Hepatocyte (in vitro differentiated cells): Measurements from ENCODE around the gene CDH4. TPM values are rescaled to one million over a fixed set of nuclear protein-coding genes. Genes with fewer than 3 reads are reported as not detected.

Experiments
- DNase-seq: peaks from one replicate; pipeline ENCODE4 v3.0.0-alpha.2; 2016; ENCODE audit warnings: low spot score
- H2AFZ ChIP-seq: fragments of 200-600 bp; sonication (generic); 2 replicates; pipeline ENCODE4 v1.6.0; 2016; ENCODE audit warnings: antibody characterized with exemption, mild to moderate bottlenecking
- H3K27ac ChIP-seq: fragments of 200-600 bp; sonication (generic); 2 replicates; pipeline ENCODE4 v1.5.1; 2016; ENCODE audit warnings: mild to moderate bottlenecking
- H3K27me3 ChIP-seq: fragments of 200-600 bp; sonication (generic); 2 replicates; pipeline ENCODE4 v1.6.1; 2016
- H3K36me3 ChIP-seq: fragments of 200-600 bp; sonication (generic); replicated peaks from 2 replicates; pipeline ENCODE4 v1.5.1; 2016; ENCODE audit warnings: low read depth; ENCODE audit not compliant: insufficient read depth
- H3K4me1 ChIP-seq: fragments of 200-600 bp; sonication (generic); 2 replicates; pipeline ENCODE4 v1.5.1; 2016; ENCODE audit warnings: mild to moderate bottlenecking, moderate library complexity; ENCODE audit not compliant: insufficient read depth
- H3K4me2 ChIP-seq: fragments of 200-600 bp; sonication (generic); 2 replicates; pipeline ENCODE4 v1.6.0; 2016
- H3K4me3 ChIP-seq: fragments of 200-600 bp; sonication (generic); 2 replicates; pipeline ENCODE4 v1.5.1; 2016; ENCODE audit warnings: mild to moderate bottlenecking
- H3K79me2 ChIP-seq: fragments of 200-600 bp; sonication (generic); 2 replicates; pipeline ENCODE4 v1.6.0; 2017; ENCODE audit warnings: mild to moderate bottlenecking
- H3K9me2 ChIP-seq: fragments of 200-600 bp; sonication (generic); replicated peaks from 2 replicates; pipeline ENCODE4 v1.6.0; 2017; ENCODE audit warnings: mild to moderate bottlenecking; ENCODE audit not compliant: insufficient read depth
- H3K9me3 ChIP-seq: fragments of 200-600 bp; sonication (generic); 2 replicates; pipeline ENCODE4 v1.5.1; 2016; ENCODE audit warnings: low read depth, mild to moderate bottlenecking
- H4K20me1 ChIP-seq: fragments of 200-600 bp; sonication (generic); 2 replicates; pipeline ENCODE4 v1.6.0; 2016; ENCODE audit warnings: mild to moderate bottlenecking; ENCODE audit not compliant: insufficient read depth, poor library complexity, severe bottlenecking
- EZH2 ChIP-seq: fragments of 200-600 bp; sonication (generic); IDR thresholded peaks from 2 replicates; pipeline ENCODE4 v1.6.1; 2016; ENCODE audit warnings: antibody characterized with exemption, mild to moderate bottlenecking, borderline replicate concordance
- EZH2phosphoT487 ChIP-seq: fragments of 200-600 bp; sonication (generic); IDR thresholded peaks from one replicate; pipeline ENCODE4 v1.6.1; 2018; ENCODE audit warnings: antibody characterized with exemption, mild to moderate bottlenecking, low read depth, moderate library complexity; ENCODE audit not compliant: unreplicated experiment, severe bottlenecking
- WGBS: methylation state at CpG from one replicate; pipeline ENCODE4 v1.1.6; 2016; ENCODE audit warnings: low lambda C conversion rate; ENCODE audit errors: missing lambda C conversion rate; 5-methylcytosine and 5-hydroxymethylcytosine counted together
- polyA plus RNA-seq: library from polyadenylated mRNA; unstranded; fragments of >200 nt; fragmentation: Nextera tagmentation; extraction: Ambion mirVana; gene quantifications from 2 replicates; pipeline ENCODE4 v1.2.1, GENCODE V29; 2016
- total RNA-seq: library from RNA; depleted of rRNA; stranded (reverse); fragments of >200 nt; gene quantifications from 2 replicates; pipeline ENCODE4 v1.2.3, GENCODE V29; 2014
- TF ChIP-seq, protein P1 (sequence below): fragments of 200-600 bp; sonication (generic); IDR thresholded peaks from 2 replicates; pipeline ENCODE4 v1.5.1; 2016; ENCODE audit warnings: antibody characterized with exemption, mild to moderate bottlenecking; ENCODE audit not compliant: poor library complexity

The CDH4 gene
- total and polyA plus RNA-seq, 2 experiments from 2014 or later: 0.53 to 0.73 TPM

DNA sequence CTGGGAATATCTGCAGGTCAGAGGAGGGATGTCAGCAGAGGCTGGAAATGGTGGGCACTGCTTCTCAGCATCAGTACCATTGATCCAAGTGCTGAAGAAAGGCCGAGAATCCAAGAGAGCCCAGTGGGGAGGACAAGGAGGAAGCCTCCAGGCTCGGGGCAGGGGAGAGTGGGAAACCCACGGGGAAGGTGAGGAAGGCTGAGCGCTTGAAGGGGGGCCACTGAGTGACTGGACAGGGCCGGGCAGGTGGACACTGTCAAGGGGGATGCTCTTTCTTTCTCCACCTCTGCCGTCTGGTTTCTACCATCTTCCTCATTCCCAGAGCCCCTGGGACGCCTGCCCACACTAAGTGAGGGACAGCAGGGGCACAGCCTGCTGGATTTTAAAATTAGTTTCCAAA, 335.0 kb downstream of the CDH4 start:
- DNase-seq: no peak
- Histone ChIP-seq H2AFZ (no peak overlapping the region), H3K36me3 (no peaks in the 10 kb centered on the region), H3K27me3 (no peaks in the 10 kb centered on the region), H3K4me1 (peaks cover 7% of the 10 kb centered on the region), H3K79me2 (no peaks in the 10 kb centered on the region), H3K27ac (no peak overlapping the region), H3K4me3 (no peak overlapping the region), H3K9me3 (no peaks in the 10 kb centered on the region), H3K9me2 (no peaks in the 10 kb centered on the region), H4K20me1 (no peaks in the 10 kb centered on the region), H3K4me2 (no peak overlapping the region)
- 92% methylated on average over 7 of the region's 7 CpGs for WGBS
- TF ChIP-seq EZH2phosphoT487: no peak
- TF ChIP-seq, protein P1, sequence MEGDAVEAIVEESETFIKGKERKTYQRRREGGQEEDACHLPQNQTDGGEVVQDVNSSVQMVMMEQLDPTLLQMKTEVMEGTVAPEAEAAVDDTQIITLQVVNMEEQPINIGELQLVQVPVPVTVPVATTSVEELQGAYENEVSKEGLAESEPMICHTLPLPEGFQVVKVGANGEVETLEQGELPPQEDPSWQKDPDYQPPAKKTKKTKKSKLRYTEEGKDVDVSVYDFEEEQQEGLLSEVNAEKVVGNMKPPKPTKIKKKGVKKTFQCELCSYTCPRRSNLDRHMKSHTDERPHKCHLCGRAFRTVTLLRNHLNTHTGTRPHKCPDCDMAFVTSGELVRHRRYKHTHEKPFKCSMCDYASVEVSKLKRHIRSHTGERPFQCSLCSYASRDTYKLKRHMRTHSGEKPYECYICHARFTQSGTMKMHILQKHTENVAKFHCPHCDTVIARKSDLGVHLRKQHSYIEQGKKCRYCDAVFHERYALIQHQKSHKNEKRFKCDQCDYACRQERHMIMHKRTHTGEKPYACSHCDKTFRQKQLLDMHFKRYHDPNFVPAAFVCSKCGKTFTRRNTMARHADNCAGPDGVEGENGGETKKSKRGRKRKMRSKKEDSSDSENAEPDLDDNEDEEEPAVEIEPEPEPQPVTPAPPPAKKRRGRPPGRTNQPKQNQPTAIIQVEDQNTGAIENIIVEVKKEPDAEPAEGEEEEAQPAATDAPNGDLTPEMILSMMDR: no peak
- TF ChIP-seq EZH2: no peak

DNA sequence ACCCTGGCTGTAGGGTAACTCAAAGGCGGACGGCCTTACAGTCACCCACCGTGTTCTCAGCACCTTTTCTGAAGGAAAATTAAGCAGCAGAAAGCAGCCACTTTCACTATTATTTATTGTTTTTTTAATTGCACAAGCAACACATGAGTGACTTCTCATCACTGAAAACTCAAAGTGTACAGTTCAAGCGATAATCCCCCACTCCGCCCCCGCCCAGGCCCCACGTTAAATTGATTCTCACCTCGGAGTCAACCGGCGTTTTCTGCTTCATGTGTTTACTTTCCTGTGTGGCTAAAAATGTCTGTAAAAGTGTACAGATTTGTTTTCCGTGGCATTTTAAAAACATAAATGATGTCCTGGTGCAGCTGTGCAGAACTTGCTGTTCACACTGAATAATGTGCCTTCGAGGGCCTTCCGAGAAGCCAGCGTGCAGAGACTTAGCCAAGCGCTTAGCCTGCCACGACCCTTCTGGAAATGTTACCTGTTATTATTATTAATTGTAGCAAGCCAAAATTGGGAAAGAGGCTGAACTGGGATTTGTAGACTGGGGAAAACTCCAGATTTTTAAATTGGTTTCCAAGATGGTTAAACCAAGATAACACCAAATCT, 335.7 kb downstream of the CDH4 start:
- H3K36me3 ChIP-seq: no peaks in the 10 kb centered on the region
- TF ChIP-seq EZH2phosphoT487: no peak
- TF ChIP-seq EZH2: no peak
- TF ChIP-seq, protein P1: no peak
- H2AFZ ChIP-seq: no peak overlapping the region
- DNase-seq: no peak
- 93% methylated on average over 16 of the region's 16 CpGs for WGBS
- H3K27me3 ChIP-seq: no peaks in the 10 kb centered on the region
- H3K9me2 ChIP-seq: no peaks in the 10 kb centered on the region
- H3K27ac ChIP-seq: no peak overlapping the region
- no peaks in the 10 kb centered on the region for H3K79me2 ChIP-seq
- H3K9me3 ChIP-seq: no peaks in the 10 kb centered on the region
- no peak overlapping the region for H3K4me3 ChIP-seq
- H3K4me2 ChIP-seq: no peak overlapping the region
- no peaks in the 10 kb centered on the region for H4K20me1 ChIP-seq
- H3K4me1 ChIP-seq: peaks cover 7% of the 10 kb centered on the region

DNA sequence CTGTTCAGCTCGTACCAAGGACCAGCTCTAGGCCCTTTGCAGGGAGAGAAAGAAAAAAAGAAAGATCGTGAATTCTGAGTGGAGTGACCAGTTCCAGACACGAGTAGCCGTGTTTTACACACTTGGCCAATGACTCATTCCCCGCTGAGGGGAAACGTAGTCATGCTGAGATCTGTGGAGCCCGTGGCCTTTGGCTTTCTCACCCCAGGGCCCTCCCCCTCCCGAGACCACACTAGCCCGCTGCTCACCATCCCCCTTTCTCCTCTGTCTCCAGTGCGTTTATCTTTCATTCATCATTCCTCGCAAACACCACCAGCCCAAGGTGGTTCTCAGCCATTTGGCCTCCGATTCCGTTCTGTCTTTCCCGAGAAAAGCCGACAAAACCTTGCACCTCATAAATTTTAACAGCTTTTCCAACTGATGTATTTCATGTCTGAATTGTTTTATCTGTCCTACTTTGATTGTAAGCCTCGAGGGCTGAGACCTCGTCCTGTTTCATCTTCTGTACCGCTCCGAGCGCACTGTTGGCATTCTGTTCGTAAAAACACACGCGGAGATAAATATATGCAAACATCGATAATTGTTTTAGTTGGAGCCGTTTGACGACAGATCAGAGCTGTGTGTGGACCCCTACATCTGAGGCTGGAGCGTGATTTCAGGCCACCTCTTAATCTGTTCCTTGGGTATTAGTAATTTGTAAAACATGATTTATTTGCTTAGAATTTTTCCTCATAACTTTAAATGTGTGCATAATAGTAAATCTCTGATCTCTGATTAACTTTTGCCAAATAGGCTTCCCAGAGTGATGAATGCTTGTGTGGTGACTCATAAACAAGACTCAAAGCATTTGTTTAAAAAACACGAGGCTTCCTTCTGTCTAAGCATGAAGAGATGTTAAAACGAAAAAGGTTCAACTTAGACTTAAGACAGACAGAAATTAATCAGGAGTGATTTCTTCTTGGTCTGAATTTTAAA, 336.6 kb downstream of the CDH4 start:
- no peak overlapping the region for H3K27ac ChIP-seq
- WGBS: 29% methylated on average over 29 of the region's 29 CpGs

More for the DNA sequence above, 336.6 kb downstream of the CDH4 start:
- no peaks in the 10 kb centered on the region for H3K79me2 ChIP-seq
- DNase-seq: no peak
- H2AFZ ChIP-seq: no peak overlapping the region
- H3K4me2 ChIP-seq: peak overlapping the region; percentile 28
- H3K27me3 ChIP-seq: no peaks in the 10 kb centered on the region
- no peaks in the 10 kb centered on the region for H3K36me3 ChIP-seq
- H3K9me3 ChIP-seq: no peaks in the 10 kb centered on the region
- H3K9me2 ChIP-seq: no peaks in the 10 kb centered on the region
- no peaks in the 10 kb centered on the region for H4K20me1 ChIP-seq
- H3K4me3 ChIP-seq: no peak overlapping the region
- no peak for TF ChIP-seq EZH2
- TF ChIP-seq, protein P1: no peak
- peaks cover 7% of the 10 kb centered on the region for H3K4me1 ChIP-seq
